Mucosa of descending colon (tissue), 3 donors: ENCODE measurements around the gene CPED1. TPM values are rescaled to one million over a fixed set of nuclear protein-coding genes. Genes with fewer than 3 reads are reported as not detected.

Experiments
- ATAC-seq: fragments of 200-7000 bp; cut with Tn5 transposase; one replicate; pipeline ENCODE4 v1.9.1; 2020; ENCODE audit warnings: mild to moderate bottlenecking, moderate library complexity
- DNase-seq, 3 donors: peaks; one replicate each; pipeline ENCODE4 v3.0.0-alpha.2; 2020
- H3K36me3 ChIP-seq: fragments of 200-600 bp; one replicate; pipeline ENCODE4 v1.8.0; 2021; ENCODE audit warnings: low read depth, mild to moderate bottlenecking
- H3K4me1 ChIP-seq: fragments of 200-600 bp; one replicate; pipeline ENCODE4 v1.8.0; 2021; ENCODE audit warnings: low read depth, mild to moderate bottlenecking
- H3K4me3 ChIP-seq: fragments of 200-600 bp; one replicate; pipeline ENCODE4 v1.8.0; 2021; ENCODE audit warnings: mild to moderate bottlenecking
- H3K9me3 ChIP-seq: fragments of 200-600 bp; one replicate; pipeline ENCODE4 v1.8.0; 2021; ENCODE audit warnings: mild to moderate bottlenecking
- intact Hi-C, 2 donors: fragments of 100-400 bp; cut with DNase I in 1 of 2; cut with micrococcal nuclease in 1 of 2; formaldehyde crosslinking; loops; one replicate each; pipeline versions ENCODE4 v1.11.0 to v1.11.1; 2022; cut with DNase I, micrococcal nuclease
- total RNA-seq, 3 donors: library from RNA; stranded (reverse); fragmentation: NEBNext Ultra II Directional in 2 of 3; extraction: Animal tissue kit (Norgen Biotek cat#: 25700) in 2 of 3; gene quantifications; one replicate each; pipeline versions ENCODE4 v1.2.1 to v1.2.4, GENCODE V29; 2021 to 2023
- TF ChIP-seq, protein P1 (sequence below): fragments of 200-600 bp; IDR thresholded peaks from one replicate; pipeline ENCODE4 v1.8.0; 2022; ENCODE audit warnings: antibody characterized with exemption, mild to moderate bottlenecking
- donor health status: DM: no; HTN: no; CAD: no; lungs with moderate emphysema.
- donor health status: DM: no; HTN: no; CAD: no.
- donor health status: DM: no; HTN: yes; CAD: no.

Gene CPED1
- total RNA-seq, 3 donors from 2014 or later = 6.5 to 67.7 (median 8.8) TPM

DNA sequence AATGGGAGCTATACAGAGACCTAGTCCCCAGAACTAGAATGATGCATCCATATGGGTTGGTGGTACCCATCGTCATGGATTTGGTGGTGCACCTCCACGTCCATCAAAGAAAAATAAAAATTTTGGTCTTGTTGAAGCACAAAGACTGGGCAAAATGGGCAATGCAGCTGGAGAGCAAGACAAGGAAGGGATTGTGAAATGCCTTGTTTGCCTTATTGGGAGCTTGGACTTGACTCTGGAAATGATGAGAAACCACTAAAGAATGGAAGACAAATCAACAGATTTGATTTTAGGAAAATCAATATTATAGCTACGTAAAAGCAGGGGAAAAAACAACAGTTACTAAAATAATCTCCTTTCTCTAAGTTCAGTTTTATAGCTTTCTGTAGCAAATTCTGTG lies 150.9 kb downstream of the CPED1 start:
- no peaks in the 10 kb centered on the region for H3K36me3 ChIP-seq

GRCh38 chr7:121140790-121141189 lies 152.3 kb downstream of the CPED1 start:
- H3K4me3 ChIP-seq = no peak overlapping the region
- ATAC-seq (no peak), DNase-seq (no peak)
- TF ChIP-seq, protein P1, sequence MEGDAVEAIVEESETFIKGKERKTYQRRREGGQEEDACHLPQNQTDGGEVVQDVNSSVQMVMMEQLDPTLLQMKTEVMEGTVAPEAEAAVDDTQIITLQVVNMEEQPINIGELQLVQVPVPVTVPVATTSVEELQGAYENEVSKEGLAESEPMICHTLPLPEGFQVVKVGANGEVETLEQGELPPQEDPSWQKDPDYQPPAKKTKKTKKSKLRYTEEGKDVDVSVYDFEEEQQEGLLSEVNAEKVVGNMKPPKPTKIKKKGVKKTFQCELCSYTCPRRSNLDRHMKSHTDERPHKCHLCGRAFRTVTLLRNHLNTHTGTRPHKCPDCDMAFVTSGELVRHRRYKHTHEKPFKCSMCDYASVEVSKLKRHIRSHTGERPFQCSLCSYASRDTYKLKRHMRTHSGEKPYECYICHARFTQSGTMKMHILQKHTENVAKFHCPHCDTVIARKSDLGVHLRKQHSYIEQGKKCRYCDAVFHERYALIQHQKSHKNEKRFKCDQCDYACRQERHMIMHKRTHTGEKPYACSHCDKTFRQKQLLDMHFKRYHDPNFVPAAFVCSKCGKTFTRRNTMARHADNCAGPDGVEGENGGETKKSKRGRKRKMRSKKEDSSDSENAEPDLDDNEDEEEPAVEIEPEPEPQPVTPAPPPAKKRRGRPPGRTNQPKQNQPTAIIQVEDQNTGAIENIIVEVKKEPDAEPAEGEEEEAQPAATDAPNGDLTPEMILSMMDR = no peak
- no peaks in the 10 kb centered on the region for H3K4me1 ChIP-seq
- intact Hi-C loops = no loop called here
- no peaks in the 10 kb centered on the region for H3K9me3 ChIP-seq
- H3K36me3 ChIP-seq = no peaks in the 10 kb centered on the region

More for the DNA sequence above, 150.9 kb downstream of the CPED1 start:
- TF ChIP-seq, protein P1 = no peak
- intact Hi-C loops = no loop called here
- no peak for DNase-seq
- ATAC-seq = no peak
- H3K4me1 ChIP-seq = no peaks in the 10 kb centered on the region
- H3K9me3 ChIP-seq = no peaks in the 10 kb centered on the region
- H3K4me3 ChIP-seq = no peak overlapping the region

DNA sequence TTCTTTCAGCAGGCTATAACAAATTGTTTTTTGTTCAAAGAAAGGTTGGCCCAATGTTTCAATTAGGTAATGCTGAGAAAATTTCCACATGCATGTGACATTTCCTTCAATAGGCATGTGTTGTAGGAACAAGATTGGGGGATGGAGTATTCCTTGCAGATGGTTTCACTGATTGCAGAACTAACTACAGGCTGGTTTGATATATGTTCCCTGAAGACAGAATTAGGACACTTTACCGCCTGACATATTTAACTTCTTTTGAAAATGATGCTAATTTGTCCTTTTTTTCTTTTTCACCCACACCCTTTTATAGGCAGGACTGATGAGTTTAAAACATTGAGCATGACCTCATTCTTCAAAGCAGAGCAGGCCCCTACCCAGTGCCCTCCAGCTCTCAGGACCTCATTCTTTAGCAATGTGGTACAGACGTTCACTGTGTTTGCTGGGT lies 163.3 kb downstream of the CPED1 start:
- TF ChIP-seq, protein P1 = no peak
- no peak overlapping the region for H3K4me3 ChIP-seq
- H3K4me1 ChIP-seq = no peaks in the 10 kb centered on the region
- H3K9me3 ChIP-seq = no peaks in the 10 kb centered on the region
- intact Hi-C loops = no loop called here
- H3K36me3 ChIP-seq = no peaks in the 10 kb centered on the region
- DNase-seq (no peak), ATAC-seq (no peak)

DNA sequence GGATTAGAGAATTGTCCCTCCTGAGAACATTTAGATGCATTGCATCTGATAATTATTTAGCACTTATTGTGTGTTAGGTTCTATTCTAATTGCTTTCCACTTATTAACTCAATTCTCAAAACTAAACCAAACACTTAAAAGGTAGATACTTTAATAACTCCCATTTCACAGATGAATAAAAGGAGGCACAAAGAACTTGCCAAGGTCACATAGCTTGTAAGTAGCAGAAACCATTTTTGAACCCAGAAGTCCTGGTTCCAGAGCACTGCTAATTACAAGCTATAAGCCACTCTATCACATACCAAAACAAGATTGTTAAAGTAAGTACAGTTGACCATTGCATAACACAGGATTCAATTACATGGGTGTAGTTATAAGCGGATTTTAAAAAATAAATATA lies 164.9 kb downstream of the CPED1 start:
- ATAC-seq (no peak), DNase-seq (no peak)
- intact Hi-C loops = no loop called here
- H3K4me3 ChIP-seq = no peak overlapping the region
- TF ChIP-seq, protein P1 = no peak
- no peaks in the 10 kb centered on the region for H3K36me3 ChIP-seq
- no peaks in the 10 kb centered on the region for H3K4me1 ChIP-seq
- H3K9me3 ChIP-seq = no peaks in the 10 kb centered on the region

DNA sequence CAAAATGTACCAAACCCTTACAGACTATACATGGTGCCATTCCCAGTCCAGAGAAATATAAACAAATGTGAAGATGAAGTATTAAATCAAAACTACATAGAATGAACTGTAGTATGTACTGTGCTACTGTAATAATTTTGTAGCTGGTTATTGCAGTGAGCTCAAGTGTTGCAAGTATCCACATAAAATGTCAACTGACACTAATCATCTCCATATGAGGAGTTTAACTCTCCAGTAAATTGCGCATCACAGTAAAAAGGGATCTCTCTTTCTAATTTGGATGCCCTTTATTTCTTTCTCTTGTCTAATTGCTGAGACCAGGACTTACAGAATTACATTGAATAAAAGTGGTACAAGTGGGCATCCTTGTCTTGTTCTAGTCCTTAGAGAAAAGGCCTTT lies 165.5 kb downstream of the CPED1 start:
- no peak for ATAC-seq
- H3K36me3 ChIP-seq = no peaks in the 10 kb centered on the region
- TF ChIP-seq, protein P1 = no peak

DNA sequence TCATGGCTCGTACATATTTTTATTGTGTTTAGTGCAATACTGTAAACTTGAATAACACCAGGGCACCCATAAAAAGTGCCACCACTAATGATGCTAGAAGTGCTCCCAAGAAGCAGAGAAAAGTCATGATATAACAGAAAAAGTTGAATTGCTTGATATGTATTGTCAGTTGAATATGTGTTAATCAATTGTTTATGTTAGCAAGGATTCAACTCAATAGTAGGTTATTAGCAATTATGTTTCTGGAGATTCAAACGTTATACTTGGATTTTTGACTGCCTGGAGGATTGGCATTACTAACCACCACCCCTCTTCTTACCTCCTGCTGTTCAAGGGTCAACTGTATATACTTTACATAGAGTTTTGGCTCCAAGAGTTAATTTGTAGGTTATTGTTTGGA lies 168.3 kb downstream of the CPED1 start:
- intact Hi-C loops = no loop called here
- Histone ChIP-seq H3K36me3 (no peaks in the 10 kb centered on the region), H3K4me3 (no peak overlapping the region), H3K9me3 (no peaks in the 10 kb centered on the region), H3K4me1 (no peaks in the 10 kb centered on the region)
- DNase-seq (no peak), ATAC-seq (no peak)
- TF ChIP-seq, protein P1 = no peak

More for the DNA sequence above, 165.5 kb downstream of the CPED1 start:
- no peaks in the 10 kb centered on the region for H3K4me1 ChIP-seq
- intact Hi-C loops = no loop called here
- H3K9me3 ChIP-seq = no peaks in the 10 kb centered on the region
- DNase-seq = no peak
- H3K4me3 ChIP-seq = no peak overlapping the region
